Tibial artery (tissue), 4 donors: ENCODE results near the gene ARHGAP24.

Experiments
- DNase-seq, 2 donors: peaks; one replicate each; pipeline ENCODE4 v3.0.0-alpha.2; 2019
- H3K27ac ChIP-seq, 2 donors: fragments of 200-600 bp; sonication (generic) in 1 of 2; 1 replicate in 1 of 2; 2 replicates in 1 of 2; pipeline ENCODE4 v1.5.1; 2018 to 2019; ENCODE audit warnings: mild to moderate bottlenecking in 1 of 2
- H3K27me3 ChIP-seq, 2 donors: fragments of 200-600 bp; sonication (generic) in 1 of 2; one replicate each; pipeline versions ENCODE4 v1.5.1 to v1.6.0; 2016 to 2019
- H3K36me3 ChIP-seq, 3 donors: fragments of 200-600 bp; sonication (generic) in 2 of 3; one replicate each; pipeline ENCODE4 v1.5.1; 2016 to 2019; ENCODE audit warnings: mild to moderate bottlenecking in 2 of 3
- H3K4me1 ChIP-seq, 4 donors: fragments of 200-600 bp; sonication (generic) in 2 of 4; 1 replicate in 3 of 4; 2 replicates in 1 of 4; pipeline ENCODE4 v1.5.1; 2016 to 2019
- H3K4me3 ChIP-seq, 2 donors: fragments of 200-600 bp; sonication (generic) in 1 of 2; 1 replicate in 1 of 2; 2 replicates in 1 of 2; pipeline ENCODE4 v1.5.1; 2018 to 2019; ENCODE audit warnings: mild to moderate bottlenecking in 2 of 2
- H3K9me3 ChIP-seq, 3 donors: fragments of 200-600 bp; sonication (generic) in 1 of 3; one replicate each; pipeline ENCODE4 v1.5.1; 2016 to 2019
- intact Hi-C: fragments of 100-400 bp; cut with DNase I; formaldehyde crosslinking; loops from one replicate; pipeline ENCODE4 v1.15.0; 2023; ENCODE audit warnings: low total_unique reads
- TF ChIP-seq, protein P1 (sequence below), 2 experiments: fragments of 200-600 bp in 1 of 2; fragments of 450-650 bp in 1 of 2; IDR thresholded peaks; one replicate each; pipeline ENCODE4 v1.5.1; 2017 to 2019; ENCODE audit warnings: antibody characterized with exemption in 2 of 2, mild to moderate bottlenecking in 1 of 2, moderate library complexity in 1 of 2

ARHGAP24 gene

GRCh38 chr4:85544751-85545150 is 69.8 kb downstream of the ARHGAP24 start:
- TF ChIP-seq, protein P1, sequence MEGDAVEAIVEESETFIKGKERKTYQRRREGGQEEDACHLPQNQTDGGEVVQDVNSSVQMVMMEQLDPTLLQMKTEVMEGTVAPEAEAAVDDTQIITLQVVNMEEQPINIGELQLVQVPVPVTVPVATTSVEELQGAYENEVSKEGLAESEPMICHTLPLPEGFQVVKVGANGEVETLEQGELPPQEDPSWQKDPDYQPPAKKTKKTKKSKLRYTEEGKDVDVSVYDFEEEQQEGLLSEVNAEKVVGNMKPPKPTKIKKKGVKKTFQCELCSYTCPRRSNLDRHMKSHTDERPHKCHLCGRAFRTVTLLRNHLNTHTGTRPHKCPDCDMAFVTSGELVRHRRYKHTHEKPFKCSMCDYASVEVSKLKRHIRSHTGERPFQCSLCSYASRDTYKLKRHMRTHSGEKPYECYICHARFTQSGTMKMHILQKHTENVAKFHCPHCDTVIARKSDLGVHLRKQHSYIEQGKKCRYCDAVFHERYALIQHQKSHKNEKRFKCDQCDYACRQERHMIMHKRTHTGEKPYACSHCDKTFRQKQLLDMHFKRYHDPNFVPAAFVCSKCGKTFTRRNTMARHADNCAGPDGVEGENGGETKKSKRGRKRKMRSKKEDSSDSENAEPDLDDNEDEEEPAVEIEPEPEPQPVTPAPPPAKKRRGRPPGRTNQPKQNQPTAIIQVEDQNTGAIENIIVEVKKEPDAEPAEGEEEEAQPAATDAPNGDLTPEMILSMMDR (IDR thresholded peaks at IDR 0.05): no peak
- H3K4me1 ChIP-seq: no peaks in the 10 kb centered on the region
- H3K4me3 ChIP-seq: no peak overlapping the region
- H3K36me3 ChIP-seq: no peaks in the 10 kb centered on the region
- intact Hi-C loops: no loop called here
- no peaks in the 10 kb centered on the region for H3K9me3 ChIP-seq
- H3K27me3 ChIP-seq: no peaks in the 10 kb centered on the region
- H3K27ac ChIP-seq: no peak overlapping the region
- no peak for DNase-seq

- H3K4me3 ChIP-seq: no peak overlapping the region
- H3K9me3 ChIP-seq: no peaks in the 10 kb centered on the region
- intact Hi-C loops: no loop called here
- H3K27ac ChIP-seq: no peak overlapping the region
- TF ChIP-seq, protein P1 (IDR thresholded peaks at IDR 0.05): no peak
- no peak for DNase-seq
- H3K27me3 ChIP-seq: no peaks in the 10 kb centered on the region
- no peaks in the 10 kb centered on the region for H3K36me3 ChIP-seq
- no peaks in the 10 kb centered on the region for H3K4me1 ChIP-seq
These were observed 73.2 kb downstream of the ARHGAP24 start for GRCh38 chr4:85548116-85548515.

DNA sequence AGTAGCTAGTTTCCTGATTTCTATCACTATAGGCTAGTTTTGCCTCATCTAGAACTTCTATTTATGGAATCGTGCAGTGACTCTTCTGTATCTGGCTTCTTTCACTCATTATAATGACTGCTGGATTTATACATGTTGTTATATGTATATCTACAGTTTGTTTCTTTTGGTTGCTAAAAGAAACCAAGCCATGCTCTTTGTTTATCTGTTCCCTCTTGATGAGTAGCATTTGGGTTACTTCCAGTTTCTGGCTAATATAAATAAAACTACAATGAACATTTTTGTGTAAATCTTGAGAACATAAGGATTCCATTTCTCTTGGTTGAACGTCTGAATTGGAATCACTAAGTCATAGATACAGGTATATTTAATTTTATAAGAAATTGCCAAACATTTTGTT is 73.9 kb downstream of the ARHGAP24 start:
- intact Hi-C loops: no loop called here
- Histone ChIP-seq H3K27me3 (no peaks in the 10 kb centered on the region), H3K4me3 (no peak overlapping the region), H3K27ac (no peak overlapping the region), H3K9me3 (no peaks in the 10 kb centered on the region), H3K36me3 (no peaks in the 10 kb centered on the region), H3K4me1 (no peaks in the 10 kb centered on the region)
- TF ChIP-seq, protein P1 (IDR thresholded peaks at IDR 0.05): no peak
- DNase-seq: no peak

- H3K27me3 ChIP-seq: no peaks in the 10 kb centered on the region
- intact Hi-C loops: no loop called here
- TF ChIP-seq, protein P1 (IDR thresholded peaks at IDR 0.05): no peak
These were observed 80.3 kb downstream of the ARHGAP24 start for GRCh38 chr4:85555206-85555605.

DNA sequence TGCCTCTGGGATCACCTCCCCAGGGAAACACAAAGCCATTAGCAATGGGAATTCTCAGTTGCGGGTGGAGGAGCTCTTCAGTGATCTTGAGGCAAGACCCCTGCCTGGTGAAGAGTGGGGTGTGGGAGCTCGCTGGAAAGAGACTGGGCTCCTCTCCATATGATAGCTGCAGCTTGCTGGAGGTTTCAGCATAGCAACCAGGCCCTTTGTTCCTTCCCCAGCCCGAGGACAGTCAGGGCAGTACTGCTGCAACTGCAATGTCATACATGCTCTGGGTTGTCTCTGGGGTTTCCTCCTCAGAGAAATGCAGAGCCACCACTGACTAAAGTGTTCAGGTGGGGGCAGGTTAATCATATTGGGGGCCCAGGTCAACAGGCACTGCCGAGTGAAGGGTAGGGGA is 81.3 kb downstream of the ARHGAP24 start:
- Histone ChIP-seq H3K27ac (no peak overlapping the region), H3K9me3 (no peaks in the 10 kb centered on the region), H3K4me3 (no peak overlapping the region), H3K27me3 (no peaks in the 10 kb centered on the region), H3K4me1 (no peaks in the 10 kb centered on the region), H3K36me3 (no peaks in the 10 kb centered on the region)
- TF ChIP-seq, protein P1 (IDR thresholded peaks at IDR 0.05): no peak
- DNase-seq: no peak
- intact Hi-C loops: no loop called here

More at GRCh38 chr4:85555206-85555605, 80.3 kb downstream of the ARHGAP24 start:
- H3K36me3 ChIP-seq: no peaks in the 10 kb centered on the region
- DNase-seq: no peak
- no peak overlapping the region for H3K4me3 ChIP-seq
- no peaks in the 10 kb centered on the region for H3K4me1 ChIP-seq
- H3K9me3 ChIP-seq: no peaks in the 10 kb centered on the region
- H3K27ac ChIP-seq: no peak overlapping the region
